Lung (tissue), 12 donors: ENCODE measurements around the gene KCNQ4. TPM values are rescaled to one million over a fixed set of nuclear protein-coding genes. Genes with fewer than 3 reads are reported as not detected.

Source experiments
- ATAC-seq: fragments of 200-7000 bp; cut with Tn5 transposase; one replicate; pipeline ENCODE4 v1.9.1; 2020; ENCODE audit warnings: moderate number of reproducible peaks; ENCODE audit not compliant: insufficient read depth, low FRiP score
- DNase-seq, 3 donors: peaks; one replicate each; pipeline ENCODE4 v3.0.0-alpha.2; 2013 to 2017
- H3K27ac ChIP-seq, 2 donors: one replicate each; pipeline ENCODE4 v1.5.1; 2013; ENCODE audit warnings: mild to moderate bottlenecking in 2 of 2, moderate library complexity in 2 of 2, control low read depth in 1 of 2, inconsistent platforms in 1 of 2, low read depth in 1 of 2, low read length in 1 of 2
- H3K27me3 ChIP-seq, 3 donors: one replicate each; pipeline ENCODE4 v1.5.1; 2013; ENCODE audit warnings: low read length in 2 of 3; ENCODE audit not compliant: control insufficient read depth in 3 of 3, insufficient read depth in 3 of 3
- H3K36me3 ChIP-seq, 4 donors: one replicate each; pipeline ENCODE4 v1.5.1; 2013; ENCODE audit warnings: low read length in 4 of 4, mild to moderate bottlenecking in 1 of 4, moderate library complexity in 1 of 4; ENCODE audit not compliant: control insufficient read depth in 4 of 4, insufficient read depth in 4 of 4
- H3K4me1 ChIP-seq, 5 donors: one replicate each; pipeline ENCODE4 v1.5.1; 2013; ENCODE audit warnings: low read length in 5 of 5, mild to moderate bottlenecking in 2 of 5, moderate library complexity in 1 of 5; ENCODE audit not compliant: control insufficient read depth in 5 of 5, insufficient read depth in 5 of 5
- H3K4me3 ChIP-seq: one replicate; pipeline ENCODE4 v1.5.1; 2013; ENCODE audit warnings: mild to moderate bottlenecking, control low read depth, moderate library complexity
- H3K9ac ChIP-seq, 2 donors: one replicate each; pipeline ENCODE4 v1.5.1; 2013; ENCODE audit warnings: low read length in 2 of 2, control low read depth in 1 of 2; ENCODE audit not compliant: insufficient read depth in 1 of 2
- H3K9me3 ChIP-seq, 4 donors: one replicate each; pipeline ENCODE4 v1.5.1; 2013; ENCODE audit warnings: low read length in 3 of 4, mild to moderate bottlenecking in 1 of 4, moderate library complexity in 1 of 4; ENCODE audit not compliant: control insufficient read depth in 4 of 4, insufficient read depth in 3 of 4
- CTCF ChIP-seq: IDR thresholded peaks from 2 replicates; pipeline ENCODE4 v1.5.1; 2012; ENCODE audit warnings: mild to moderate bottlenecking; ENCODE audit errors: control extremely low read depth, extremely low read depth
- WGBS, 2 donors: extraction: QIAGEN DNeasy Blood & Tissue Kit; methylation state at CpG; one replicate each; pipeline ENCODE4 v1.1.7; 2013; 5-methylcytosine and 5-hydroxymethylcytosine counted together
- polyA plus RNA-seq, 2 donors: library from polyadenylated mRNA; stranded (reverse); fragments of 200-250 nt; gene quantifications; one replicate each; pipeline ENCODE4 v1.2.1, GENCODE V29; 2013
- total RNA-seq, 2 donors: library from RNA; depleted of rRNA in 1 of 2; stranded (reverse); fragments of >200 nt in 1 of 2; gene quantifications; one replicate each; pipeline ENCODE4 v1.2.1, GENCODE V29; 2014 to 2021
- donor health status: control.
- donor health status: control.
- donor health status: Bipolar disorder and iron deficiency.
- donor health status: healthy.
- donor health status: DM: yes; HTN: yes; CAD: no.

KCNQ4 gene
- total and polyA plus RNA-seq, 4 donors, result 0.54 to 0.98 (median 0.59) TPM

GRCh38 chr1:40751802-40752201 is 31.8 kb upstream of the KCNQ4 start:
- no peak overlapping the region for H3K4me3 ChIP-seq
- TF ChIP-seq CTCF, result no peak
- no peak for ATAC-seq
- H3K27me3 ChIP-seq, result no peaks in the 10 kb centered on the region
- peaks cover 23 to 56% (median 32%) of the 10 kb centered on the region in 4 donors for H3K36me3 ChIP-seq
- H3K27ac ChIP-seq, result no peak overlapping the region
- peaks cover 0 to 5% (median 0%) of the 10 kb centered on the region in 5 donors for H3K4me1 ChIP-seq
- no peak for DNase-seq
- 82 to 92% methylated on average over 4 of the region's 4 CpGs for WGBS, 2 donors
- no peak overlapping the region for H3K9ac ChIP-seq
- no peaks in the 10 kb centered on the region for H3K9me3 ChIP-seq

GRCh38 chr1:40753142-40753882 is 30.3 kb upstream of the KCNQ4 start:
- ATAC-seq, result no peak
- peaks cover 0 to 5% (median 0%) of the 10 kb centered on the region in 5 donors for H3K4me1 ChIP-seq
- peaks cover 31 to 63% (median 36%) of the 10 kb centered on the region in 4 donors for H3K36me3 ChIP-seq
- H3K4me3 ChIP-seq, result no peak overlapping the region
- H3K9me3 ChIP-seq, result no peaks in the 10 kb centered on the region
- 95 to 96% methylated on average over 8 of the region's 8 CpGs for WGBS, 2 donors
- no peak for TF ChIP-seq CTCF
- DNase-seq, result no peak
- H3K27me3 ChIP-seq, result no peaks in the 10 kb centered on the region
- H3K9ac ChIP-seq, result no peak overlapping the region
- H3K27ac ChIP-seq, result peak overlapping the region in 1 of 2 donors; percentile 13

- no peak for TF ChIP-seq CTCF
- WGBS, 2 donors, result 65 to 78% methylated on average over 8 of the region's 8 CpGs
- Histone ChIP-seq H3K9me3 (no peaks in the 10 kb centered on the region), H3K36me3 (peaks cover 24 to 64% (median 38%) of the 10 kb centered on the region in 4 donors), H3K9ac (no peak overlapping the region), H3K4me1 (peaks cover 0 to 5% (median 0%) of the 10 kb centered on the region in 5 donors), H3K27me3 (no peaks in the 10 kb centered on the region), H3K4me3 (no peak overlapping the region), H3K27ac (peak overlapping the region; percentile 23 to 56)
- DNase-seq (peak in 1 of 3 donors; percentile 17), ATAC-seq (no peak)
These were observed 29.4 kb upstream of the KCNQ4 start for GRCh38 chr1:40754201-40754600.
